ENCODE data around the gene ECI2.

Gene ECI2

DNA sequence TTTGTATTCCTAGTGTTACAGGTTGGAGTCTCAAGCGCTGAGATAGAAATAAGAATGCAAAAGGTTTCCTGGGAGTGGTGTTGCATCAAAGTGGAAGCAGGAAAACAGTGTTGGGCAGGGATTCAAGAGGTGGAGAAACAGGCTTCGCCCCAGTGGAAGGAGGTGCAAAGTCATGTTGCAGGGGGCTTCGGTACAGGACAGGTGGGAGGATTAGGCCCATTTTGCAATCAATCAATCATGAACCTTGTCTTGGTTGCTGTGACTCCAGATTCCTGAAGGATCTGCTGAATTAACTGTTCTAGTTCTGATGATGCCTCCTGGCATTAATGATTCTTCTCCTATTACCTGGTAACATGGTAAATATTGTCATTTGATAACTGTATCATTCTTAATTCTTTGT lies 34.1 kb downstream of the ECI2 start:
- TF ChIP-seq ZNF138 (tag by site-specific recombination; IDR thresholded peaks at IDR 0.05; ENCODE audit: borderline replicate concordance) (no peak), GFI1B (tag by site-specific recombination; IDR thresholded peaks at IDR 0.05) (no peak), ZNF112 (tag by site-specific recombination; IDR thresholded peaks at IDR 0.05) (no peak), ZBTB48 (tag by site-specific recombination; IDR thresholded peaks at IDR 0.05) (no peak)
- TF ChIP-seq, protein P1, sequence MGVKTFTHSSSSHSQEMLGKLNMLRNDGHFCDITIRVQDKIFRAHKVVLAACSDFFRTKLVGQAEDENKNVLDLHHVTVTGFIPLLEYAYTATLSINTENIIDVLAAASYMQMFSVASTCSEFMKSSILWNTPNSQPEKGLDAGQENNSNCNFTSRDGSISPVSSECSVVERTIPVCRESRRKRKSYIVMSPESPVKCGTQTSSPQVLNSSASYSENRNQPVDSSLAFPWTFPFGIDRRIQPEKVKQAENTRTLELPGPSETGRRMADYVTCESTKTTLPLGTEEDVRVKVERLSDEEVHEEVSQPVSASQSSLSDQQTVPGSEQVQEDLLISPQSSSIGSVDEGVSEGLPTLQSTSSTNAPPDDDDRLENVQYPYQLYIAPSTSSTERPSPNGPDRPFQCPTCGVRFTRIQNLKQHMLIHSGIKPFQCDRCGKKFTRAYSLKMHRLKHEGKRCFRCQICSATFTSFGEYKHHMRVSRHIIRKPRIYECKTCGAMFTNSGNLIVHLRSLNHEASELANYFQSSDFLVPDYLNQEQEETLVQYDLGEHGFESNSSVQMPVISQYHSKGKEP (tag by site-specific recombination; IDR thresholded peaks at IDR 0.05): no peak
- no peak overlapping the region for H3K4me3 ChIP-seq (ENCODE audit: low read depth, low read length)
- ChIA-PET POLR2A (no interaction called here), CTCF (no interaction called here)
- no peaks in the 10 kb centered on the region for H3K9me3 ChIP-seq (ENCODE audit: control insufficient read depth, insufficient read depth, low read depth, low read length)
- H3K27ac ChIP-seq (ENCODE audit: extremely low read depth, low read depth, low read length): no peak overlapping the region
- peaks cover 4% of the 10 kb centered on the region for H3K4me1 ChIP-seq (ENCODE audit: control insufficient read depth, insufficient read depth, low read length)
- H3K36me3 ChIP-seq (ENCODE audit: control insufficient read depth in 2 of 2, insufficient read depth in 1 of 2, low read length in 2 of 2): no peaks in the 10 kb centered on the region

- Histone ChIP-seq H3K4me3 (ENCODE audit: low read depth, low read length) (no peak overlapping the region), H3K9me3 (ENCODE audit: control insufficient read depth, insufficient read depth, low read depth, low read length) (no peaks in the 10 kb centered on the region), H3K36me3 (ENCODE audit: control insufficient read depth in 2 of 2, insufficient read depth in 1 of 2, low read length in 2 of 2) (no peaks in the 10 kb centered on the region), H3K27ac (ENCODE audit: extremely low read depth, low read depth, low read length) (no peak overlapping the region), H3K4me1 (ENCODE audit: control insufficient read depth, insufficient read depth, low read length) (peaks cover 4% of the 10 kb centered on the region)
- ChIA-PET POLR2A (no interaction called here), CTCF (no interaction called here)
- TF ChIP-seq ZNF549 (tag by site-specific recombination; IDR thresholded peaks at IDR 0.05) (no peak), MZF1 (tag by site-specific recombination; IDR thresholded peaks at IDR 0.05; ENCODE audit: borderline replicate concordance) (peak; percentile 31; the same call in 1 of the 2 replicates)
Observed at GRCh38 chr6:4100655-4101054, 34.7 kb downstream of the ECI2 start.

DNA sequence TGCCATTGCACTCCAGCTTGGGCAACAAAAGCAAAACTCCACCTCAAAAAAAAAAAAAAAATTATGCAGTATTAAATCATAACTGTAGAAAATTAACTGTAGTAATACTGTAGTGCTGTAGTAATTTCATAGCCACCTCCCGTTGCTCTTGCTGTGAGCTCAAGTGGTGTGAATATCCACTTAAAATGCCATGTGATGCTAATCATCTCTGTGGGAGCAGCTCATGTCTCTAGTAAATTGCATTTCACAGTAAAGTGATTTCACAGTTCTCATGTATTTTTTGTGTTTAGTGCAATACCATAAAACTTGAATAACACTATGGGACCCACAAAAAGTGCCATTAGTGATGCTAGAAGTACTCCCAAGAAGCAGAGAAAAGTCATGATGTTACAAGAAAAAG lies 42.1 kb downstream of the ECI2 start:
- Histone ChIP-seq H3K4me3 (ENCODE audit: low read depth, low read length) (no peak overlapping the region), H3K4me1 (ENCODE audit: control insufficient read depth, insufficient read depth, low read length) (no peaks in the 10 kb centered on the region), H3K27ac (ENCODE audit: extremely low read depth, low read depth, low read length) (no peak overlapping the region), H3K9me3 (ENCODE audit: control insufficient read depth, insufficient read depth, low read depth, low read length) (no peaks in the 10 kb centered on the region), H3K36me3 (ENCODE audit: control insufficient read depth in 2 of 2, insufficient read depth in 1 of 2, low read length in 2 of 2) (no peaks in the 10 kb centered on the region)
- ChIA-PET CTCF (interaction anchor here (0.7 kb wide), 1 partner anchor 45 kb away, joined by 3 read pairs; no protein-coding TSS in a partner anchor), POLR2A (no interaction called here)
- no peak for TF ChIP-seq ZBTB10 (tag by site-specific recombination; IDR thresholded peaks at IDR 0.05)
- no peak for TF ChIP-seq HOXC10 (CRISPR knock-in tag; IDR thresholded peaks at IDR 0.05)
- no peak for TF ChIP-seq OVOL3 (tag by site-specific recombination; IDR thresholded peaks at IDR 0.05)
- TF ChIP-seq ZNF692 (tag by site-specific recombination; IDR thresholded peaks at IDR 0.05): 0 out of 2 replicates have a peak, but pooled peaks have one; percentile 38
- TF ChIP-seq ZBTB8A (tag by site-specific recombination; IDR thresholded peaks at IDR 0.05): peak; percentile 28
- no peak for TF ChIP-seq ZNF670 (tag by site-specific recombination; IDR thresholded peaks at IDR 0.05; ENCODE audit: low read depth)
- peak; percentile 77 for TF ChIP-seq FEZF1 (tag by site-specific recombination; IDR thresholded peaks at IDR 0.05)
- TF ChIP-seq ZNF48 (tag by site-specific recombination; IDR thresholded peaks at IDR 0.05): no peak
- peak; percentile 44; the same call in 1 of the 2 replicates for TF ChIP-seq ZNF24 (tag by site-specific recombination; IDR thresholded peaks at IDR 0.05)
- TF ChIP-seq ZNF426 (tag by site-specific recombination; IDR thresholded peaks at IDR 0.05): no peak
- TF ChIP-seq, protein P2, sequence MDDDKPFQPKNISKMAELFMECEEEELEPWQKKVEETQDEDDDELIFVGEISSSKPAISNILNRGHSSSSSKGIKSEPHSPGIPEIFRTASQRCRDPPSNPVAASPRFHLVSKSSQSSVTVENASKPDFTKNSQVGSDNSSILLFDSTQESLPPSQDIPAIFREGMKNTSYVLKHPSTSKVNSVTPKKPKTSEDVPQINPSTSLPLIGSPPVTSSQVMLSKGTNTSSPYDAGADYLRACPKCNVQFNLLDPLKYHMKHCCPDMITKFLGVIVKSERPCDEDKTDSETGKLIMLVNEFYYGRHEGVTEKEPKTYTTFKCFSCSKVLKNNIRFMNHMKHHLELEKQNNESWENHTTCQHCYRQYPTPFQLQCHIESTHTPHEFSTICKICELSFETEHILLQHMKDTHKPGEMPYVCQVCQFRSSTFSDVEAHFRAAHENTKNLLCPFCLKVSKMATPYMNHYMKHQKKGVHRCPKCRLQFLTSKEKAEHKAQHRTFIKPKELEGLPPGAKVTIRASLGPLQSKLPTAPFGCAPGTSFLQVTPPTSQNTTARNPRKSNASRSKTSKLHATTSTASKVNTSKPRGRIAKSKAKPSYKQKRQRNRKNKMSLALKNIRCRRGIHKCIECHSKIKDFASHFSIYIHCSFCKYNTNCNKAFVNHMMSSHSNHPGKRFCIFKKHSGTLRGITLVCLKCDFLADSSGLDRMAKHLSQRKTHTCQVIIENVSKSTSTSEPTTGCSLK (tag by site-specific recombination; IDR thresholded peaks at IDR 0.05): no peak
- TF ChIP-seq ZSCAN4 (tag by site-specific recombination; IDR thresholded peaks at IDR 0.05): no peak
- TF ChIP-seq ZNF26 (tag by site-specific recombination; IDR thresholded peaks at IDR 0.05): no peak
- peak; percentile 90 for TF ChIP-seq GLIS1 (tag by site-specific recombination; IDR thresholded peaks at IDR 0.05)
- TF ChIP-seq ZNF211 (tag by site-specific recombination; IDR thresholded peaks at IDR 0.05; ENCODE audit: low read depth): no peak
